K562 (cell line): ENCODE data around the gene TLE7. TPM values are rescaled to one million over a fixed set of nuclear protein-coding genes. Genes with fewer than 3 reads are reported as not detected.
A peak's percentile ranks its signal among the peaks of the same experiment; 100 is the strongest.

ENCODE experiments used
- CHD4 ChIP-seq: fragments of 200-600 bp; sonication (generic); IDR thresholded peaks from 3 replicates; pipeline ENCODE4 v1.6.1; 2012; ENCODE audit warnings: low read depth, mild to moderate bottlenecking, mixed read lengths, low read length, inconsistent platforms; ENCODE audit not compliant: insufficient read depth, insufficient replicate concordance, poor library complexity, severe bottlenecking
- DIDO1 ChIP-seq: fragments of 450-650 bp; IDR thresholded peaks from 2 replicates; pipeline ENCODE4 v1.6.1; 2016; ENCODE audit warnings: low read depth, missing biosample characterization, missing genetic modification characterization
- HDAC2 ChIP-seq: fragments of 450-650 bp; IDR thresholded peaks from 2 replicates; pipeline ENCODE4 v1.6.1; 2016; ENCODE audit warnings: mild to moderate bottlenecking
- ID3 ChIP-seq, 2 experiments: fragments of 250-450 bp in 1 of 2; fragments of 450-650 bp in 1 of 2; sonication (Bioruptor Pico) in 1 of 2; IDR thresholded peaks; 2 replicates each; pipeline versions ENCODE4 v1.6.1 to v1.8.0; 2016 to 2021; ENCODE audit warnings: mild to moderate bottlenecking in 2 of 2, moderate library complexity in 2 of 2, missing compliant biosample characterization in 1 of 2, missing genetic modification characterization in 1 of 2
- MIER1 ChIP-seq: fragments of 450-650 bp; IDR thresholded peaks from 2 replicates; pipeline ENCODE4 v1.6.1; 2016; ENCODE audit warnings: antibody characterized with exemption, mild to moderate bottlenecking, low read depth
- NFIX ChIP-seq: fragments of 250-450 bp; sonication (Bioruptor Pico); IDR thresholded peaks from 2 replicates; pipeline ENCODE4 v1.4.0; 2020; ENCODE audit warnings: low read depth, mild to moderate bottlenecking, moderate library complexity
- NR2C2 ChIP-seq, 2 experiments: fragments of 200-800 bp in 1 of 2; sonication (Bioruptor generic) in 1 of 2; sonication (generic) in 1 of 2; formaldehyde crosslinking in 1 of 2; IDR thresholded peaks; 2 replicates each; pipeline versions ENCODE4 v1.6.1 to v1.8.0; 2016 to 2022; ENCODE audit warnings: mild to moderate bottlenecking in 1 of 2, missing compliant biosample characterization in 1 of 2, missing genetic modification characterization in 1 of 2, missing genetic modification reagents in 1 of 2
- RAD51 ChIP-seq: fragments of 450-650 bp; IDR thresholded peaks from 2 replicates; pipeline ENCODE4 v1.7.1; 2016; ENCODE audit warnings: low read depth, mild to moderate bottlenecking, borderline replicate concordance
- SIN3B ChIP-seq: fragments of 450-650 bp; IDR thresholded peaks from 2 replicates; pipeline ENCODE4 v1.6.1; 2017; ENCODE audit warnings: low read depth, mild to moderate bottlenecking, moderate library complexity
- SIRT6 ChIP-seq: IDR thresholded peaks from one replicate; pipeline ENCODE4 v1.6.1; 2012; ENCODE audit warnings: low read depth, mild to moderate bottlenecking, control low read depth, inconsistent platforms, low read length, moderate library complexity
- SREBF1 ChIP-seq: fragments of 150-350 bp; IDR thresholded peaks from 2 replicates; pipeline ENCODE4 v1.6.1; 2014; ENCODE audit warnings: antibody characterized with exemption, low read depth, low read length, borderline replicate concordance
- SRF ChIP-seq, 2 experiments: fragments of 250-450, 450-650 bp in 1 of 2; sonication (Bioruptor Pico) in 1 of 2; sonication (generic) in 1 of 2; formaldehyde crosslinking; IDR thresholded peaks; 2 replicates each; pipeline versions ENCODE4 v1.5.0 to v1.5.1; 2020 to 2022; ENCODE audit warnings: mild to moderate bottlenecking in 1 of 2, missing genetic modification reagents in 1 of 2
- TAF1 ChIP-seq: IDR thresholded peaks from 2 replicates; pipeline ENCODE4 v1.6.1; 2011; ENCODE audit warnings: mild to moderate bottlenecking, low read length, moderate library complexity; ENCODE audit not compliant: insufficient read depth, control insufficient read depth, severe bottlenecking; ENCODE audit errors: extremely low read depth
- TARDBP ChIP-seq: fragments of 450-650 bp; IDR thresholded peaks from 2 replicates; pipeline ENCODE4 v1.6.1; 2016
- USF1 ChIP-seq: sonication (generic); formaldehyde crosslinking; IDR thresholded peaks from 2 replicates; pipeline ENCODE4 v1.9.0; 2022; ENCODE audit warnings: mild to moderate bottlenecking, missing genetic modification reagents
- ZBTB12 ChIP-seq: fragments of 250-450 bp; sonication (Bioruptor Pico); IDR thresholded peaks from 2 replicates; pipeline ENCODE4 v1.4.0; 2020
- ZBTB49 ChIP-seq: sonication (generic); formaldehyde crosslinking; IDR thresholded peaks from 2 replicates; pipeline ENCODE4 v1.8.0; 2022; ENCODE audit warnings: missing genetic modification reagents, mild to moderate bottlenecking, borderline replicate concordance
- ZNF175 ChIP-seq: fragments of 200-800 bp; sonication (Bioruptor generic); IDR thresholded peaks from 2 replicates; pipeline ENCODE4 v1.6.1; 2016; ENCODE audit warnings: low read depth, mild to moderate bottlenecking, missing genetic modification characterization, missing compliant biosample characterization
- ZNF232 ChIP-seq: sonication (generic); formaldehyde crosslinking; IDR thresholded peaks from 2 replicates; pipeline ENCODE4 v1.8.0; 2022; ENCODE audit warnings: mild to moderate bottlenecking, missing genetic modification reagents
- ZNF24 ChIP-seq: fragments of 450-650 bp; IDR thresholded peaks from 2 replicates; pipeline ENCODE4 v1.6.1; 2016
- polyA plus RNA-seq, 8 experiments: library from polyadenylated mRNA; depleted of rRNA in 4 of 8; stranded (reverse) in 5 of 8; unstranded in 3 of 8; fragments of >200 nt; fragmentation: Nextera tagmentation in 2 of 8; fragmentation: Illumina TruSeq in 1 of 8; extraction: Ambion mirVana in 2 of 8; extraction: Trizol in 1 of 8; gene quantifications; 2 replicates each; pipeline versions ENCODE4 v1.2.1 to v1.2.3, GENCODE V29; 2011 to 2014; ENCODE audit warnings: inconsistent platforms in 1 of 8, missing spikeins in 1 of 8
- total RNA-seq, 7 experiments: library from RNA; depleted of rRNA in 6 of 7; stranded (reverse); fragments of >200 nt in 6 of 7; fragmentation: Illumina TruSeq in 2 of 7; extraction: Trizol in 2 of 7; gene quantifications; 2 replicates each; pipeline versions ENCODE4 v1.2.1 to v1.2.3, GENCODE V29; 2011 to 2021; ENCODE audit warnings: low replicate concordance in 1 of 7

TLE7 gene
- total and polyA plus RNA-seq, 9 of the 15 experiments (the other 6 are each of a cell fraction or from before 2014, with no cell fraction given), result not detected

- TF ChIP-seq SREBF1, result 0 out of 2 replicates have a peak, but pooled peaks have one; percentile 49
- no peak for TF ChIP-seq SIRT6
- peak; percentile 96 for TF ChIP-seq SIN3B
- TF ChIP-seq TARDBP, result no peak
- TF ChIP-seq NR2C2 (CRISPR knock-in tag; IDR thresholded peaks at IDR 0.05), result peak; percentile 88
- peak; percentile 95 for TF ChIP-seq NR2C2 (tag; IDR thresholded peaks at IDR 0.05)
- TF ChIP-seq NFIX (CRISPR knock-in tag), result no peak
- TF ChIP-seq ZNF175 (CRISPR knock-in tag), result no peak
- peak; percentile 92 for TF ChIP-seq ZBTB12 (CRISPR knock-in tag)
- no peak for TF ChIP-seq RAD51
- TF ChIP-seq HDAC2, result peak; percentile 71; the same call in 1 of the 2 replicates
- peak; percentile 95 for TF ChIP-seq DIDO1 (tag)
- no peak for TF ChIP-seq ZNF24
- TF ChIP-seq USF1 (CRISPR knock-in tag), result peak; percentile 20; the same call in 1 of the 2 replicates
- no peak for TF ChIP-seq CHD4
- TF ChIP-seq MIER1, result 0 out of 2 replicates have a peak, but pooled peaks have one; percentile 39
- no peak for TF ChIP-seq SRF (CRISPR knock-in tag; IDR thresholded peaks at IDR 0.05)
- TF ChIP-seq TAF1, result peak; percentile 76
- no peak for TF ChIP-seq ZBTB49 (CRISPR knock-in tag)
- TF ChIP-seq ID3 (CRISPR knock-in tag; IDR thresholded peaks at IDR 0.05), result no peak
- TF ChIP-seq ID3 (tag; IDR thresholded peaks at IDR 0.05), result peak; percentile 73; the same call in 1 of the 2 replicates
- no peak for TF ChIP-seq ZNF232
Observed at GRCh38 chr16:71461686-71462648, 20.1 kb upstream of the TLE7 start, which contains the start of gene ZNF23 (continued).
